DND-41 (cell line): Measurements from ENCODE around the gene ZNF652.

ENCODE experiments used
- ATAC-seq: fragments of 200-7000 bp; cut with Tn5 transposase; 3 replicates; pipeline ENCODE4 v1.9.1; 2021; ENCODE audit warnings: low read depth; ENCODE audit not compliant: insufficient read depth
- DNase-seq: peaks from one replicate; pipeline ENCODE4 v3.0.0-alpha.2; 2020
- H2AFZ ChIP-seq: 2 replicates; pipeline ENCODE4 v1.6.0; 2012; ENCODE audit warnings: low read depth, low read length
- H3K27ac ChIP-seq: 2 replicates; pipeline ENCODE4 v1.5.1; 2012; ENCODE audit warnings: low read length, inconsistent platforms
- H3K27me3 ChIP-seq: fragments of 200-600 bp; sonication (generic); 2 replicates; pipeline ENCODE4 v1.6.0; 2012; ENCODE audit warnings: low read length, mild to moderate bottlenecking, inconsistent platforms; ENCODE audit not compliant: insufficient read depth, poor library complexity
- H3K36me3 ChIP-seq: 2 replicates; pipeline ENCODE4 v1.5.1; 2012; ENCODE audit warnings: low read length, inconsistent platforms; ENCODE audit not compliant: insufficient read depth
- H3K4me1 ChIP-seq: 2 replicates; pipeline ENCODE4 v1.5.1; 2012; ENCODE audit warnings: mild to moderate bottlenecking, low read length; ENCODE audit not compliant: insufficient read depth
- H3K4me2 ChIP-seq: 2 replicates; pipeline ENCODE4 v1.6.0; 2012; ENCODE audit warnings: mild to moderate bottlenecking, moderate library complexity, low read length, inconsistent platforms; ENCODE audit not compliant: insufficient read depth
- H3K4me3 ChIP-seq, 2 experiments: fragments of 200-600 bp in 1 of 2; shearing (Covaris generic) in 1 of 2; 2 replicates each; pipeline ENCODE4 v1.5.1; 2012 to 2016; ENCODE audit warnings: inconsistent platforms in 2 of 2, low read length in 2 of 2, mild to moderate bottlenecking in 2 of 2, low read depth in 1 of 2, moderate library complexity in 1 of 2
- H3K79me2 ChIP-seq: 2 replicates; pipeline ENCODE4 v1.6.0; 2012; ENCODE audit warnings: low read length, inconsistent platforms; ENCODE audit not compliant: insufficient read depth
- H3K9ac ChIP-seq: 2 replicates; pipeline ENCODE4 v1.6.0; 2012; ENCODE audit warnings: low read depth, mild to moderate bottlenecking, inconsistent platforms, low read length, moderate library complexity
- H3K9me3 ChIP-seq: 2 replicates; pipeline ENCODE4 v1.5.1; 2012; ENCODE audit warnings: low read length, moderate library complexity, mild to moderate bottlenecking, inconsistent platforms; ENCODE audit not compliant: insufficient read depth, severe bottlenecking
- H4K20me1 ChIP-seq: 2 replicates; pipeline ENCODE4 v1.6.0; 2012; ENCODE audit warnings: low read length; ENCODE audit not compliant: insufficient read depth
- EZH2 ChIP-seq: IDR thresholded peaks from 3 replicates; pipeline ENCODE4 v1.6.1; 2012; ENCODE audit warnings: borderline replicate concordance, low read depth, mild to moderate bottlenecking, moderate library complexity, low read length, inconsistent platforms; ENCODE audit not compliant: severe bottlenecking
- TF ChIP-seq, protein P1 (sequence below): IDR thresholded peaks from 2 replicates; pipeline ENCODE4 v1.5.1; 2012; ENCODE audit warnings: borderline replicate concordance, low read length, moderate library complexity, mild to moderate bottlenecking; ENCODE audit not compliant: poor library complexity, severe bottlenecking; ENCODE audit errors: extremely low read depth

The ZNF652 gene

DNA sequence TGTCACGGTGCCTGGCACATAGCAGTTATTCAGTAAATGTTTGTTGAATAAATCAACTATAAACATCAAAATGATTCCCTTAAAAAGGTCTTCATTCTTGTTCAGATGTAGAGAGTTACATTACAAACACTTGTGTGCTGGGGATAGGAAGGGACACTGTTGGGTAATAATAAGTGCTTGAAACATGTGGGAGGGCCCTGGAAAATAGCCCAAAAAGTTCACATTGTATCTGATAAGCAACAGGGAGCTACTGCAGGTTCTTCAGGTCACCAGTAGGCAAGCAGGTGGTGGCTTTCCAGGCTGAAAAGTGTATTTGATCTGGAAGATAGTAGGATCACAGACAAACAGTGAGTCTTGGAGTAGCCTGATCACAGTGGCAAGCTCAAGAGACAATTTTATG is 19.0 kb upstream of the ZNF652 start:
- Histone ChIP-seq H3K4me3 (no peak overlapping the region), H3K9ac (no peak overlapping the region), H3K27me3 (no peaks in the 10 kb centered on the region), H4K20me1 (0 out of 2 replicates have a peak, but pooled peaks cover 3% of the 10 kb centered on the region), H2AFZ (no peak overlapping the region), H3K4me1 (no peaks in the 10 kb centered on the region), H3K27ac (no peak overlapping the region), H3K9me3 (no peaks in the 10 kb centered on the region), H3K4me2 (no peak overlapping the region), H3K36me3 (no peaks in the 10 kb centered on the region), H3K79me2 (no peaks in the 10 kb centered on the region)
- no peak for DNase-seq
- ATAC-seq: no peak
- TF ChIP-seq, protein P1, sequence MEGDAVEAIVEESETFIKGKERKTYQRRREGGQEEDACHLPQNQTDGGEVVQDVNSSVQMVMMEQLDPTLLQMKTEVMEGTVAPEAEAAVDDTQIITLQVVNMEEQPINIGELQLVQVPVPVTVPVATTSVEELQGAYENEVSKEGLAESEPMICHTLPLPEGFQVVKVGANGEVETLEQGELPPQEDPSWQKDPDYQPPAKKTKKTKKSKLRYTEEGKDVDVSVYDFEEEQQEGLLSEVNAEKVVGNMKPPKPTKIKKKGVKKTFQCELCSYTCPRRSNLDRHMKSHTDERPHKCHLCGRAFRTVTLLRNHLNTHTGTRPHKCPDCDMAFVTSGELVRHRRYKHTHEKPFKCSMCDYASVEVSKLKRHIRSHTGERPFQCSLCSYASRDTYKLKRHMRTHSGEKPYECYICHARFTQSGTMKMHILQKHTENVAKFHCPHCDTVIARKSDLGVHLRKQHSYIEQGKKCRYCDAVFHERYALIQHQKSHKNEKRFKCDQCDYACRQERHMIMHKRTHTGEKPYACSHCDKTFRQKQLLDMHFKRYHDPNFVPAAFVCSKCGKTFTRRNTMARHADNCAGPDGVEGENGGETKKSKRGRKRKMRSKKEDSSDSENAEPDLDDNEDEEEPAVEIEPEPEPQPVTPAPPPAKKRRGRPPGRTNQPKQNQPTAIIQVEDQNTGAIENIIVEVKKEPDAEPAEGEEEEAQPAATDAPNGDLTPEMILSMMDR: no peak
- TF ChIP-seq EZH2: no peak

DNA sequence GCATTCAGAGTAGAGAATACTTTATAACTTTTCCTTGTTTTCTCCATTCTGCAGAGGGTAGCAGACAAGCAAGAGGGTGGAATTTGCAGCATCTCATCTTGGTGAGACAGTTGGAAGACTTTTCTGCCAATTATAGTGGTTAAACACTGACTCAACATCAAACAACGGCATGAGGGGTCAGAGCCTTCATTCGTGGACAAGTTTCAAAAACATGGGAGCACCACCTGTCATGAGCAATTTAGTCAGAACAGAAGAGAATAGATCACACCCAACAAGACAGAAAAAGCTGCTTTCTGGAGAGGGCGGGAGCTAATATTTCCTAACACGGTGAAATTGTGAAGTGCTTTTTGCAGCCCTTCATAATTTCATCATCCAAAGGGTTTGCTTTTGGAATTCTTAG is 17.9 kb upstream of the ZNF652 start:
- ATAC-seq (no peak), DNase-seq (no peak)
- Histone ChIP-seq H2AFZ (no peak overlapping the region), H3K27ac (no peak overlapping the region), H3K4me1 (no peaks in the 10 kb centered on the region), H3K4me2 (no peak overlapping the region), H3K4me3 (no peak overlapping the region), H3K9ac (no peak overlapping the region), H3K79me2 (no peaks in the 10 kb centered on the region), H3K36me3 (no peaks in the 10 kb centered on the region), H3K9me3 (no peaks in the 10 kb centered on the region), H4K20me1 (no peaks in the 10 kb centered on the region), H3K27me3 (no peaks in the 10 kb centered on the region)
- TF ChIP-seq, protein P1: no peak
- no peak for TF ChIP-seq EZH2

DNA sequence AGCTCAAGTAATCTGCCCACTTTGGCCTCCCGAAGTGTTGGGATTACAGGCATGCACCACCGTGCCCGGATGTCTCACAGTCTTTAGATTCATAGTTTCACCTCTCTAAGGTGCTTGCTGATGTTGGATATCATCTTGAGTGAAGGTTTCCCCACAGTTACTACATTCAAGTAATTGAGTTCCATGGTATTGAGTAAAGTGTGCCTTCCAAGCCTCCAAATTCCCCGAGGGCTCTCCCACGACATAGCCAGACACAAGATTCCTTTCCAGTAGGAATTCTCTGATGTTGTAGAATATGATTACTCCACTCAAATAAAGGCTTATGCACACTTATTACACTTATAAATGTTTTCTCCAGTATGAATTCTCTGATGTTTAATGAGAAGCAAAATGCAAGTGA is 16.3 kb upstream of the ZNF652 start:
- Histone ChIP-seq H3K9me3 (no peaks in the 10 kb centered on the region), H3K4me2 (no peak overlapping the region), H3K27me3 (no peaks in the 10 kb centered on the region), H3K79me2 (no peaks in the 10 kb centered on the region), H3K36me3 (no peaks in the 10 kb centered on the region), H2AFZ (no peak overlapping the region), H3K4me1 (no peaks in the 10 kb centered on the region), H4K20me1 (no peaks in the 10 kb centered on the region), H3K27ac (no peak overlapping the region), H3K4me3 (no peak overlapping the region), H3K9ac (no peak overlapping the region)
- no peak for TF ChIP-seq EZH2
- TF ChIP-seq, protein P1: no peak
- no peak for DNase-seq
- ATAC-seq: no peak

DNA sequence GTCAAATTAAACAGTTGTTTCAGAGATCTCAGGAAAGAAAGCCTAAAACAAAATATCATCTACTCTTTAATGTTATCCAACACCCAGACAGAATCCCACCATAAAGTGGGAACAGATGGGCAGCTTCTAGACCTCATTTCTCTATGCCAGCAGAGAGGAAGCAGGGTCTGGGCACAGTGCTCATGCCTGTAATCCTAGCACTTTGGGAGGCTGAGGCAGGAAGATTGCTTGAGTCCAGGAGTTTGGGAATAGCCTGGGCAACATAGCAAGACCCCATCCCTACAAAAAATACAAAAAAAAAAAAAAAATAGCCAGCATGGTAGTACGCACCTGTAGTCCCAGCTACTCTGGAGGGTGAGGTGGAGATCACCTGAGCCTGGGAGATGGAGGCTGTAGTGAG is 13.5 kb upstream of the ZNF652 start:
- Histone ChIP-seq H3K27me3 (no peaks in the 10 kb centered on the region), H2AFZ (no peak overlapping the region), H3K4me2 (no peak overlapping the region), H3K9ac (no peak overlapping the region), H4K20me1 (no peaks in the 10 kb centered on the region), H3K4me3 (no peak overlapping the region), H3K27ac (no peak overlapping the region), H3K9me3 (no peaks in the 10 kb centered on the region), H3K4me1 (no peaks in the 10 kb centered on the region), H3K79me2 (no peaks in the 10 kb centered on the region), H3K36me3 (no peaks in the 10 kb centered on the region)
- TF ChIP-seq EZH2: no peak
- no peak for ATAC-seq
- DNase-seq: no peak
